HG03108 (cell line): ENCODE data around the gene MTMR2.
"Not testable (repeated sequence)": the region's sequence is repeated elsewhere in the genome, so short reads cannot be mapped to it uniquely, and the experiment has no call there.

Experiments
- ATAC-seq: cut with Tn5 transposase; IDR thresholded peaks from one replicate; pipeline ENCODE4 v1.9.1; 2021; ENCODE audit warnings: moderate library complexity; ENCODE audit not compliant: unreplicated experiment

The MTMR2 gene

GRCh38 chr11:95827696-95828095 is 96.2 kb downstream of the MTMR2 start:
- no peak for ATAC-seq

GRCh38 chr11:95821640-95822039 is 102.3 kb downstream of the MTMR2 start:
- ATAC-seq = no peak

GRCh38 chr11:95816037-95816436 is 107.9 kb downstream of the MTMR2 start:
- no peak for ATAC-seq

GRCh38 chr11:95811052-95811451 is 112.9 kb downstream of the MTMR2 start:
- ATAC-seq = not testable (repeated sequence)

GRCh38 chr11:95806464-95806863 is 117.4 kb downstream of the MTMR2 start:
- ATAC-seq = not testable (repeated sequence)

- no peak for ATAC-seq
Measured at GRCh38 chr11:95805869-95806268, 118.0 kb downstream of the MTMR2 start.

- no peak for ATAC-seq
Measured at GRCh38 chr11:95803973-95804372, 119.9 kb downstream of the MTMR2 start.

- no peak for ATAC-seq
Measured at GRCh38 chr11:95802806-95803205, 121.1 kb downstream of the MTMR2 start.

GRCh38 chr11:95800438-95800837 is 123.5 kb downstream of the MTMR2 start:
- ATAC-seq = no peak

- no peak for ATAC-seq
Measured at GRCh38 chr11:95799546-95799945, 124.4 kb downstream of the MTMR2 start.

- no peak for ATAC-seq
Measured at GRCh38 chr11:95796501-95796900, 127.4 kb downstream of the MTMR2 start.

GRCh38 chr11:95795627-95796295 is 128.1 kb downstream of the MTMR2 start:
- ATAC-seq = no peak

- no peak for ATAC-seq
Measured at GRCh38 chr11:95794086-95794485, 129.8 kb downstream of the MTMR2 start.

- ATAC-seq = no peak
Measured at GRCh38 chr11:95793116-95793515, 130.8 kb downstream of the MTMR2 start.

- ATAC-seq = no peak
Measured at GRCh38 chr11:95792700-95793099, 131.2 kb downstream of the MTMR2 start.

- no peak for ATAC-seq
Measured at GRCh38 chr11:95792200-95792599, 131.7 kb downstream of the MTMR2 start.

GRCh38 chr11:95791709-95792033 is 132.2 kb downstream of the MTMR2 start:
- ATAC-seq = no peak

- no peak for ATAC-seq
Measured at GRCh38 chr11:95790933-95791708, 132.8 kb downstream of the MTMR2 start.

- peak; percentile 58 for ATAC-seq
Measured at GRCh38 chr11:95790123-95790932, 133.6 kb downstream of the MTMR2 start, which contains the start of gene CEP57. TSS of gene CEP57 (plus strand) at chr11:95790498. CDS start at chr11:95790699, 201 bp downstream.

GRCh38 chr11:95789506-95790122 is 134.3 kb downstream of the MTMR2 start, which contains the start of gene FAM76B:
TSS of gene FAM76B (minus strand) at chr11:95789782. CDS start at chr11:95789478, 304 bp downstream.
- peak; percentile 75 for ATAC-seq

- ATAC-seq = no peak
Measured at GRCh38 chr11:95788921-95789505, 134.9 kb downstream of the MTMR2 start.
